ENCODE results near the gene TMEM40. TPM values are rescaled to one million over a fixed set of nuclear protein-coding genes. Genes with fewer than 3 reads are reported as not detected.

TMEM40 gene
- total and polyA plus RNA-seq, 9 of the 15 experiments (the other 6 are each of a cell fraction or from before 2014, with no cell fraction given), result 0.11 to 0.31 (median 0.14) TPM; not detected in 6

GRCh38 chr3:12755754-12756153 lies 3.3 kb downstream of the TMEM40 start (continued):
- TF ChIP-seq, protein P1, sequence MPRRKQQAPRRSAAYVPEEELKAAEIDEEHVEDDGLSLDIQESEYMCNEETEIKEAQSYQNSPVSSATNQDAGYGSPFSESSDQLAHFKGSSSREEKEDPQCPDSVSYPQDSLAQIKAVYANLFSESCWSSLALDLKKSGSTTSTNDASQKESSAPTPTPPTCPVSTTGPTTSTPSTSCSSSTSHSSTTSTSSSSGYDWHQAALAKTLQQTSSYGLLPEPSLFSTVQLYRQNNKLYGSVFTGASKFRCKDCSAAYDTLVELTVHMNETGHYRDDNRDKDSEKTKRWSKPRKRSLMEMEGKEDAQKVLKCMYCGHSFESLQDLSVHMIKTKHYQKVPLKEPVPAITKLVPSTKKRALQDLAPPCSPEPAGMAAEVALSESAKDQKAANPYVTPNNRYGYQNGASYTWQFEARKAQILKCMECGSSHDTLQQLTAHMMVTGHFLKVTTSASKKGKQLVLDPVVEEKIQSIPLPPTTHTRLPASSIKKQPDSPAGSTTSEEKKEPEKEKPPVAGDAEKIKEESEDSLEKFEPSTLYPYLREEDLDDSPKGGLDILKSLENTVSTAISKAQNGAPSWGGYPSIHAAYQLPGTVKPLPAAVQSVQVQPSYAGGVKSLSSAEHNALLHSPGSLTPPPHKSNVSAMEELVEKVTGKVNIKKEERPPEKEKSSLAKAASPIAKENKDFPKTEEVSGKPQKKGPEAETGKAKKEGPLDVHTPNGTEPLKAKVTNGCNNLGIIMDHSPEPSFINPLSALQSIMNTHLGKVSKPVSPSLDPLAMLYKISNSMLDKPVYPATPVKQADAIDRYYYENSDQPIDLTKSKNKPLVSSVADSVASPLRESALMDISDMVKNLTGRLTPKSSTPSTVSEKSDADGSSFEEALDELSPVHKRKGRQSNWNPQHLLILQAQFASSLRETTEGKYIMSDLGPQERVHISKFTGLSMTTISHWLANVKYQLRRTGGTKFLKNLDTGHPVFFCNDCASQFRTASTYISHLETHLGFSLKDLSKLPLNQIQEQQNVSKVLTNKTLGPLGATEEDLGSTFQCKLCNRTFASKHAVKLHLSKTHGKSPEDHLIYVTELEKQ (CRISPR knock-in tag; IDR thresholded peaks at IDR 0.05), result no peak
- TF ChIP-seq CREM (IDR thresholded peaks at IDR 0.05; ENCODE audit: low read depth) (peak; percentile 35; the same call in 1 of the 2 replicates), ZNF766 (CRISPR knock-in tag; conservative IDR thresholded peaks at IDR 0.05) (peak; percentile 75), ZBTB17 (CRISPR knock-in tag; IDR thresholded peaks at IDR 0.05) (no peak), ESRRA (IDR thresholded peaks at IDR 0.05; ENCODE audit: borderline replicate concordance, low read depth) (no peak), TAF9B (IDR thresholded peaks at IDR 0.05; ENCODE audit: partially characterized antibody) (no peak), TCF7 (IDR thresholded peaks at IDR 0.05; ENCODE audit: borderline replicate concordance) (peak; percentile 98), U2AF2 (optimal IDR thresholded peaks at IDR 0.05; ENCODE audit: low read depth, low read length) (no peak), ZNF41 (CRISPR knock-in tag; conservative IDR thresholded peaks at IDR 0.05) (no peak), U2AF1 (optimal IDR thresholded peaks at IDR 0.05; ENCODE audit: low read depth, low read length) (no peak), SMARCA5 (IDR thresholded peaks at IDR 0.05) (no peak; the same call in 1 of the 2 replicates), ZNF217 (CRISPR knock-in tag; IDR thresholded peaks at IDR 0.05) (no peak), ZFP1 (CRISPR knock-in tag; IDR thresholded peaks at IDR 0.05) (no peak), ELK1 (CRISPR knock-in tag; IDR thresholded peaks at IDR 0.05) (no peak), GTF2E2 (tag; IDR thresholded peaks at IDR 0.05) (0 out of 2 replicates have a peak, but pooled peaks have one; percentile 28), MYBL2 (IDR thresholded peaks at IDR 0.05; ENCODE audit: low read depth) (no peak), MYBL2 (CRISPR knock-in tag; IDR thresholded peaks at IDR 0.05; ENCODE audit: borderline replicate concordance) (no peak), DIDO1 (tag; IDR thresholded peaks at IDR 0.05; ENCODE audit: low read depth) (no peak), KLF16 (IDR thresholded peaks at IDR 0.05) (0 out of 2 replicates have a peak, but pooled peaks have one; percentile 34), COPS2 (conservative IDR thresholded peaks at IDR 0.05) (no peak), TAL1 (IDR thresholded peaks at IDR 0.05) (peak; percentile 57; the same call in 1 of the 2 replicates), CXXC5 (CRISPR knock-in tag; IDR thresholded peaks at IDR 0.05) (no peak), SMAD1 (IDR thresholded peaks at IDR 0.05; ENCODE audit: low read depth, low read length, partially characterized antibody) (no peak), NFXL1 (CRISPR knock-in tag; IDR thresholded peaks at IDR 0.05) (no peak), CHD2 (IDR thresholded peaks at IDR 0.05; ENCODE audit: low read depth, low read length) (no peak)
- TF ChIP-seq, protein P2, sequence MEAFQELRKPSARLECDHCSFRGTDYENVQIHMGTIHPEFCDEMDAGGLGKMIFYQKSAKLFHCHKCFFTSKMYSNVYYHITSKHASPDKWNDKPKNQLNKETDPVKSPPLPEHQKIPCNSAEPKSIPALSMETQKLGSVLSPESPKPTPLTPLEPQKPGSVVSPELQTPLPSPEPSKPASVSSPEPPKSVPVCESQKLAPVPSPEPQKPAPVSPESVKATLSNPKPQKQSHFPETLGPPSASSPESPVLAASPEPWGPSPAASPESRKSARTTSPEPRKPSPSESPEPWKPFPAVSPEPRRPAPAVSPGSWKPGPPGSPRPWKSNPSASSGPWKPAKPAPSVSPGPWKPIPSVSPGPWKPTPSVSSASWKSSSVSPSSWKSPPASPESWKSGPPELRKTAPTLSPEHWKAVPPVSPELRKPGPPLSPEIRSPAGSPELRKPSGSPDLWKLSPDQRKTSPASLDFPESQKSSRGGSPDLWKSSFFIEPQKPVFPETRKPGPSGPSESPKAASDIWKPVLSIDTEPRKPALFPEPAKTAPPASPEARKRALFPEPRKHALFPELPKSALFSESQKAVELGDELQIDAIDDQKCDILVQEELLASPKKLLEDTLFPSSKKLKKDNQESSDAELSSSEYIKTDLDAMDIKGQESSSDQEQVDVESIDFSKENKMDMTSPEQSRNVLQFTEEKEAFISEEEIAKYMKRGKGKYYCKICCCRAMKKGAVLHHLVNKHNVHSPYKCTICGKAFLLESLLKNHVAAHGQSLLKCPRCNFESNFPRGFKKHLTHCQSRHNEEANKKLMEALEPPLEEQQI (IDR thresholded peaks at IDR 0.05), result no peak
